ENCODE results near the gene TMEM143. TPM values are rescaled to one million over a fixed set of nuclear protein-coding genes. Genes with fewer than 3 reads are reported as not detected.
"Not testable (repeated sequence)": the region's sequence is repeated elsewhere in the genome, so short reads cannot be mapped to it uniquely, and the experiment has no call there.

The TMEM143 gene
- total RNA-seq, 1 donor, result 3.0 TPM

DNA sequence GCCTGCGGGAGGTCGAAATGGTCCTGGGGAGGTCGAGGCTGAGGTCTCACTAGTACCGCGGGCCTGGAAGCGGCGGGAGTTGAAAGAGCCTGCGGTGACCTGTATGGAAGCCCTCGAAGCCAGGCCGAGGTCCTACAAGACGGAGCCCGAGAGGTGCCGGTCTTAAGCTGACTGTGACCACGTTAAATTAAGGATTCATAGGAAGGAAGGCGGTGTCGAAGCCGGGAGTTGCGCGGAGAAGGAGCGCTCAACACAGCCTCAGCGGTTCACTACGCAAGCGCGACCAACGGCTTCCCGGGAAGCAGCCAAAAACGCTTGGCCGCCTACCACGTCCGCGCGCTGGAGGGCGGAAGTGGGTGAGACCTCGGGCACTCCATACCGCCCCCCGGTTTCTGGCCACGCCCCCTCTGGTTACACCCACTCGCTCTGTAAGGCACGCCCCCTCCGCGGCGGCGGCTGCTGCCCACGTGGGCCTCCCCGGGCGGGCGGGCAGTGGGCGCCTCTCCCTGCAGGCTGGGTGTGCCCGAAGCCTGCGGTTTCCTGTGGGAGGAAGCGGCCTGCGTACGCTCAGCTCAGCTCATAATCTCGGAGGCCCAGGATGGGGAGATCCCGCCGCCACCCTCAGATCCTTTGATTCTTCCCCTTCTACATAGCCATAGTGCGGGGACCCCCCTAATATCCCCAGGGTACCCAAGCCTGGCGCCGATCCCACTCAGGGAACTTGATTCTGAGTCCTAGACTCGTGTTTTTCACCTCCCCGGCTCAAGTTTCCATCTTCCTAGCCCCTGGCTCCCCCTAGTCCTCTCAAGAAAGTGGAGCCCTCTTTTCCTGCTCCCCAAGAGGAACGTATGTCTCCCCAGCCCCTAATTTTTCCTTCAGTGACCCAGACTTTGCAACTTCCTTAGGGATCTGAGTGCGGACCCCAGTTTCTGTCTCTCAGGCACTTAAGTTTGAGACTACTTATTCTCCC, 41.8 kb downstream of the TMEM143 start:
- peak; percentile 99 for DNase-seq (ENCODE audit: low read depth)
- H3K4me3 ChIP-seq (ENCODE audit: low read depth, low read length), result peak overlapping the region; percentile 68
- TF ChIP-seq, protein P1, sequence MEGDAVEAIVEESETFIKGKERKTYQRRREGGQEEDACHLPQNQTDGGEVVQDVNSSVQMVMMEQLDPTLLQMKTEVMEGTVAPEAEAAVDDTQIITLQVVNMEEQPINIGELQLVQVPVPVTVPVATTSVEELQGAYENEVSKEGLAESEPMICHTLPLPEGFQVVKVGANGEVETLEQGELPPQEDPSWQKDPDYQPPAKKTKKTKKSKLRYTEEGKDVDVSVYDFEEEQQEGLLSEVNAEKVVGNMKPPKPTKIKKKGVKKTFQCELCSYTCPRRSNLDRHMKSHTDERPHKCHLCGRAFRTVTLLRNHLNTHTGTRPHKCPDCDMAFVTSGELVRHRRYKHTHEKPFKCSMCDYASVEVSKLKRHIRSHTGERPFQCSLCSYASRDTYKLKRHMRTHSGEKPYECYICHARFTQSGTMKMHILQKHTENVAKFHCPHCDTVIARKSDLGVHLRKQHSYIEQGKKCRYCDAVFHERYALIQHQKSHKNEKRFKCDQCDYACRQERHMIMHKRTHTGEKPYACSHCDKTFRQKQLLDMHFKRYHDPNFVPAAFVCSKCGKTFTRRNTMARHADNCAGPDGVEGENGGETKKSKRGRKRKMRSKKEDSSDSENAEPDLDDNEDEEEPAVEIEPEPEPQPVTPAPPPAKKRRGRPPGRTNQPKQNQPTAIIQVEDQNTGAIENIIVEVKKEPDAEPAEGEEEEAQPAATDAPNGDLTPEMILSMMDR (IDR thresholded peaks at IDR 0.05; ENCODE audit: insufficient read depth, low read depth, low read length), result no peak

DNA sequence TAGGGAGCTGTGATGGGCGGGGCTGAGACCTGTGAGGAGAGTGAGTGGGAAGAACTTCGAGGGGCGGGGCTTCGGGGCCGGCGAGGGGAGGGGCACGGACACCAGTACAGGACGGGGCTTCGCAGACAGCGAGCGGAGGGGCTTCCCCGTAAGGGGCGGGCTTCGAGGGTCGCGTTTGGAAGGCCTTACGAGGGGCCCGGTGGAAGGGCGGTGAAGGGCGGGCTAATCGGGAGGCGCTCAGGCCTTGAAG, 42.4 kb downstream of the TMEM143 start:
- peak; percentile 93 for DNase-seq (ENCODE audit: low read depth)
- TF ChIP-seq, protein P1 (IDR thresholded peaks at IDR 0.05; ENCODE audit: insufficient read depth, low read depth, low read length), result no peak
- peak overlapping the region; percentile 68 for H3K4me3 ChIP-seq (ENCODE audit: low read depth, low read length)

DNA sequence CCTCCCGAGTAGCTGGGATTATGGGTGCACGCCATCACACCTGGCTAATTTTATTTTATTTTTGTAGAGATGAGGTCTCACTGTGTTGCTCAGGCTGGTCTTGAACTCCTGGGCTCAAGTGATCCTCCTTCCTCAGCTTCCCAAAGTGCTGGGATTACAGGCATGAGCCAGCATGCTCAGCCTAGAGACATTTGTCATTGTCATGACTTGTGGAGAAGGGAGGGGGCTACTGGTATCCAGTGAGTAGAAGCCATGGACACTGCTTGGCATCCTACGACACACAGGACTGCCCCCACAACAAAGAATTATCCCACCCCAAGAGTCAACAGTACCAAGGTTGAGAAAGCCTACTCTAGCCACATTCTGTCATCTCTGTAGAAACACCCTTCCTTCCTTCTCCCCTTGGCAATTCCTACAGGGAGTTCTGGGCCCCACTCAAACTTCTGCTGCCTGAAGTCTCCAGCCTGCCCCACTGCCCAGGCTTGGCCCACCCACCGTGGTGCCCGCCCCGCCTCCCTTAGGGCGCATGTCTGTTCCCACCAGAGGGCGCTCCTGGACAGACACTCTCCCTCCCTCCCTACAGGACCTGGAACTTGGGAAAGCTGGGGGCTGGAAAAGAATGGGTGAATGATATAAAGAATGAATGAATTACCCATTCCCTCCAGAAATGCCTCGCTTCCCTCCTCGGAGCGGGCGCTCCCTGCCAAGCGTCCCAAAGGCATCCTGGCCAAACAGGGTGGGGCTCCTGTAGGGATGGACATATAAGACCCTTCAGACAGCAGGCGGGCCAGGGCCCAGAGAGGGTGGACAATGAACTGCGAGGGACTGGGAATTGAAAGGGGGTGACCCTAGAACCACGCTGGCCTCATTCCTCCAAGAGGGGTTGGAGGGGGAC, 43.8 kb downstream of the TMEM143 start:
- TF ChIP-seq, protein P1 (IDR thresholded peaks at IDR 0.05; ENCODE audit: insufficient read depth, low read depth, low read length), result peak; percentile 80
- no peak overlapping the region for H3K4me3 ChIP-seq (ENCODE audit: low read depth, low read length)
- peak; percentile 84 for DNase-seq (ENCODE audit: low read depth)

DNA sequence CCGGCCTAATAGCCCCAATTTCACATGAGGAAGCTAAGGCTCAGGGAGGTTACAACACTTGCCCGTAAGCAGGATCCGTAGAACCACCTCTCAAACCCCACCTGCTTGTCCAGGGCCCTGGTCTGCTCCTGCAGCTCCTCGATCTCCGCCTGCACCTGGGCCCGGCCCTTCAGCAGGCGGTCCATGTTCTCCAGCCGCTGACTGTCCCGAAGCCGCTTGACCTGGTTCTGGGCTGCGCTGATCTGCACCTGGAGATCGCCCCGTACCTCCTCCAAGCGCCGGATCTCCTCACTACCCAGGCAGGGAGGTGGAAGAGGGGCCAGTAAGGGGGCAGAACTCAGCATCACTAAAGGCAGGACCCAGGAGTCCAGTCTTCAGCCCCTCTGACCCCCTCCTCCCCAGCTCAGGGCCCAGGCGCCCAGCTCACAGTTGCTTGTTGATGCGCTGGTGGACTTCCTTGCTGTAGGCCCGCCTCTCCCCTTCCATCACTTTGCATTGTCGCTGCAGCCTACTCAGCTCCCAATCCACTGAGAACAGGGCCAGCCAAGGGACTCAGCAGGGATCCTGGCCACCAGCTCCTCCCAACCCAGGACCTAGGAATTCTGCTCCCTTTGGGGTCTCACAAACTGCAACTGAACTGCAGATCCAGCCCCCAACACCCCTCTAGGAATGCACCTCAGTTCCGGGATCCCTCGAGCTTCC, 45.3 kb downstream of the TMEM143 start:
- H3K4me3 ChIP-seq (ENCODE audit: low read depth, low read length), result no peak overlapping the region
- TF ChIP-seq, protein P1 (IDR thresholded peaks at IDR 0.05; ENCODE audit: insufficient read depth, low read depth, low read length), result no peak
- no peak for DNase-seq (ENCODE audit: low read depth)

DNA sequence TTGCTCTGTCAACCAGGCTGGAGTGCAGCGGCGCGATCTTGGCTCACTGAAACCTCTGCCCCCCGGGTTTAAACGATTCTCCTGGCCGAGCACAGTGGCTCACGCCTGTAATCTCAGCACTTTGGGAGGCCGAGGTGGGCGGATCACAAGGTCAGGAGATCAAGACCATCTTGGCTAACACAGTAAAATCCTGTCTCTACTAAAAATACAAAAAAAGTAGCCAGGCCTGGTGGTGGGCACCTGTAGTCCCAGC, 46.1 kb downstream of the TMEM143 start:
- not testable (repeated sequence) for H3K4me3 ChIP-seq (ENCODE audit: low read depth, low read length); DNase-seq (ENCODE audit: low read depth)

DNA sequence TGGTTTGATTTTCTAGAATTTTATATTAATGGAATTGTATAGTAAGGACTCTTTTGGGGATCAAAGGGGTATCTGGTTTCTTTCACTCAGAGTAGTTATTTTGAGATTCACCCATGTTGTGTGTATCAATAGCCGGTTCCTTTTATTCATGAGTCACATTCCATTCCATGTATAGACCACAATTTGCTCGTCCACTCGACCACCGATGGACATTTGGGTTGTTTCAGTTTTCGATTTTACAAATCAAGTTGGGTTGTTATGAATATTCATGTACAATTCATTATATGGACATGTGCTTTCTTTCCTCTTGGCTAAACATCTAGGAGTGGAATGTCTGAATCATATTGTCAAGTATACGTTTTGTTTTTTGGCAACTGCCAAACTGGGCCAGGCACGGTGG, 48.0 kb downstream of the TMEM143 start:
- TF ChIP-seq, protein P1 (IDR thresholded peaks at IDR 0.05; ENCODE audit: insufficient read depth, low read depth, low read length), result no peak
- DNase-seq (ENCODE audit: low read depth), result no peak

DNA sequence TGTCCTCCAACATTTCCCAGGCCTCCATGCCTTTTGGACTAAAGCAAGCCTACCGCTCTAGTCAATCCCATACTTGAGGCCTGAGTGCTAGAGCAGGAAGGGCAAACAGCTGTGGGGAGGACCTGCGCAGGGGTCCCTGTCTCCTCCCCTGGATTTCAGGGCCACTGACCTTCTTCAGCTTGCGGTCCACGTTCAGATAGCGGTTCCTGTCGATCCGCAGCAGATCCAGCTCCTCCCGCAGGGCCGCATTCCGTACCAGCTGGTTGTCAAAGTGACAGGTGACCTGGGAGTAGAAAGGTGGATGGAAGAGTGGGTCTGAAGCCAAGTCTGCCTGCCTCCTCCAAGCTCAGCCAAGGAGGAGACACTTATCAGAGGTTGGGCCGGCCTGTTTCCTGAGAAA, 52.4 kb downstream of the TMEM143 start:
- DNase-seq (ENCODE audit: low read depth), result no peak

More for the DNA sequence above, 48.0 kb downstream of the TMEM143 start:
- H3K4me3 ChIP-seq (ENCODE audit: low read depth, low read length), result no peak overlapping the region

More for the DNA sequence above, 52.4 kb downstream of the TMEM143 start:
- TF ChIP-seq, protein P1 (IDR thresholded peaks at IDR 0.05; ENCODE audit: insufficient read depth, low read depth, low read length), result no peak
- H3K4me3 ChIP-seq (ENCODE audit: low read depth, low read length), result no peak overlapping the region
